Measurements from ENCODE around the gene APOA4. TPM values are rescaled to one million over a fixed set of nuclear protein-coding genes. Genes with fewer than 3 reads are reported as not detected.

APOA4 gene
- polyA plus RNA-seq, 3 donors: not detected

DNA sequence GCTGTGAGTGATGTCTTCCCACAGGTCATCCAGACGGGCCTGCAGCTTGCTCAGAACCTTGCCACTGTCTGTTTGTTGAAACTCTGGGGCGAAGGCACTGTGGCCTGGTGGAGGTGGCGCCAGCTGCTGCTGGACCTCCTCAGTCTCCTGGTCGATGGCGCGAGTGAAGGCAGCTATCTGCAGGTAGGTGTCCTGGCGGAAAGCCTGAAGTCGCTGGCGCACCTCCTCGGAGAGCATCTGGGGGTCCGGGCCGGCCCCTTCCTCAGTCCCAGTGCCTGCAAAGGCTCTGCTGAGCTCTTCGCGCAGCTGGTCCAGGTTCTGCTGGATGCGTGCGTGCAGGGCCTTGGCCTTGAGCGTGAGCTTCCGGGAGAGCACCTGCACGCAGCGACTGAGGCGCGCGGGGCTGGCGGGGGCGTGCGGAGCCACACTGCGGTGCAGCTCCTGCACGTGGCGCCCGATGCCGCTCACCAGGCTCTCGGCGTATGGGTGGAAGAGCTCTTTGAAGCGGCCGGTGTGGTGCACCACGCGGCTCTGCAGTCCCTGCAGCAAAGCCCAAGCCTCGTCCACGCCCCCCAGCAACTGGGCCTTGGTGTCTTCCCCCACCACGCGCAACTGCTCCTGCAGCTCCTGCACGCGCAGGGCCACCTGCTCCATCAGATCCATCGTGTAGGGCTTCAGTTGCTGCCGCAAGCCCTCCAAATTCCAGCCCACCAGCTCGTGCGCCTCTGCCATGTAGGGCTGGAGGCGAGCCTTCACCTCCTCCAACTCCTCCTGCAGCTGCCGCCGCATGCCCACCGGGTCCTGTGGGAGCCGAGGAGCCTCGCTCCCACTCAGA lies 32.7 kb downstream of the APOA4 start:
- H3K79me2 ChIP-seq (ENCODE audit: insufficient read depth, low read length): peaks cover 22% of the 10 kb centered on the region
- peak overlapping the region; percentile 73 for H2AFZ ChIP-seq (ENCODE audit: insufficient read depth, low read depth, low read length, poor library complexity, severe bottlenecking)
- TF ChIP-seq, protein P1, sequence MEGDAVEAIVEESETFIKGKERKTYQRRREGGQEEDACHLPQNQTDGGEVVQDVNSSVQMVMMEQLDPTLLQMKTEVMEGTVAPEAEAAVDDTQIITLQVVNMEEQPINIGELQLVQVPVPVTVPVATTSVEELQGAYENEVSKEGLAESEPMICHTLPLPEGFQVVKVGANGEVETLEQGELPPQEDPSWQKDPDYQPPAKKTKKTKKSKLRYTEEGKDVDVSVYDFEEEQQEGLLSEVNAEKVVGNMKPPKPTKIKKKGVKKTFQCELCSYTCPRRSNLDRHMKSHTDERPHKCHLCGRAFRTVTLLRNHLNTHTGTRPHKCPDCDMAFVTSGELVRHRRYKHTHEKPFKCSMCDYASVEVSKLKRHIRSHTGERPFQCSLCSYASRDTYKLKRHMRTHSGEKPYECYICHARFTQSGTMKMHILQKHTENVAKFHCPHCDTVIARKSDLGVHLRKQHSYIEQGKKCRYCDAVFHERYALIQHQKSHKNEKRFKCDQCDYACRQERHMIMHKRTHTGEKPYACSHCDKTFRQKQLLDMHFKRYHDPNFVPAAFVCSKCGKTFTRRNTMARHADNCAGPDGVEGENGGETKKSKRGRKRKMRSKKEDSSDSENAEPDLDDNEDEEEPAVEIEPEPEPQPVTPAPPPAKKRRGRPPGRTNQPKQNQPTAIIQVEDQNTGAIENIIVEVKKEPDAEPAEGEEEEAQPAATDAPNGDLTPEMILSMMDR (IDR thresholded peaks at IDR 0.05): no peak
- WGBS (ENCODE audit: insufficient coverage): 90% methylated on average over 44 of the region's 53 CpGs
- no peaks in the 10 kb centered on the region for H3K9me3 ChIP-seq (replicated peaks in 1 of 2; ENCODE audit: control insufficient read depth in 1 of 2, insufficient read depth in 1 of 2, low read length in 2 of 2)
- Mint-ChIP-seq H3K9me3 (peaks cover 0 to 2% (median 0%) of the 10 kb centered on the region in 7 donors), H3K27me3 (ENCODE audit: low read depth in 3 of 3) (peaks cover 6 to 14% (median 8%) of the 10 kb centered on the region in 3 donors), H3K4me1 (peaks cover 31% of the 10 kb centered on the region), H3K4me3 (no peak overlapping the region), H3K36me3 (peaks cover 17 to 19% of the 10 kb centered on the region in 2 donors), H3K27ac (no peak overlapping the region)
- no peak overlapping the region for H3K27ac ChIP-seq (ENCODE audit: low read depth in 1 of 2, low read length in 2 of 2)
- no peak overlapping the region for H3K9ac ChIP-seq (ENCODE audit: insufficient read depth, low read length, poor library complexity, severe bottlenecking)
- no peak for DNase-seq
- H3K4me1 ChIP-seq (ENCODE audit: control insufficient read depth in 1 of 2, insufficient read depth in 2 of 2, low read length in 2 of 2): peaks cover 22 to 26% of the 10 kb centered on the region in 2 donors
- no peaks in the 10 kb centered on the region for H4K20me1 ChIP-seq (ENCODE audit: insufficient read depth, low read length)
- H3K4me3 ChIP-seq (replicated peaks in 1 of 3; ENCODE audit: low read depth in 2 of 3, low read length in 3 of 3): no peak overlapping the region
- H3K4me2 ChIP-seq (replicated peaks; ENCODE audit: extremely low read depth, low read length, poor library complexity, severe bottlenecking): no peak overlapping the region
- peaks cover 13 to 14% of the 10 kb centered on the region in 2 donors for H3K36me3 ChIP-seq (replicated peaks in 1 of 2; ENCODE audit: control insufficient read depth in 1 of 2, insufficient read depth in 2 of 2, low read length in 2 of 2)
- H3K27me3 ChIP-seq (ENCODE audit: control insufficient read depth in 2 of 2, insufficient read depth in 2 of 2, low read length in 2 of 2): no peaks in the 10 kb centered on the region
- intact Hi-C loops (cut with micrococcal nuclease): no loop called here

DNA sequence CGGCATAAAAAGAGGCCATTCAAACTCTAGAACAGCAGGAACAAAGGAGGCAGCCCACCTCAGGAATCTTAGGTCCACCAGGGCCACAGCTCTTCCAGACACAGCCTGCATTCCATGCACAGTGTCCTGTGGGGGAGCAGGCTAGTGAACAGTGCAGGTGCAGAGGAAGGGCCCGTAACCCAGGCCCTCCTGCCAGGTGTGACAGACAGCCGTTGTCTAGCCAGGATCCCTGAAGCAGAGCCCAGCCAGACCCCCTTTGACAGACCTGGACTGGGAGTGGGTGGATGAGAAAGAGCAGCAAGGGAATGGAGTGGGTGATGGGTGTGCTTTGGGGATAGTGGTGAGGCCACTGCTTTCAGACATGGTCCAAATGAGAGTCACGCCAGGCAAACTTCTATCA lies 34.1 kb downstream of the APOA4 start:
- H3K9ac ChIP-seq (ENCODE audit: insufficient read depth, low read length, poor library complexity, severe bottlenecking): no peak overlapping the region
- H3K4me3 Mint-ChIP-seq: peak overlapping the region; percentile 7 to 94

More for the DNA sequence above, 34.1 kb downstream of the APOA4 start:
- H3K27ac ChIP-seq (ENCODE audit: low read depth in 1 of 2, low read length in 2 of 2): no peak overlapping the region
- WGBS (ENCODE audit: insufficient coverage): 100% methylated on average over 3 of the region's 4 CpGs
- Mint-ChIP-seq H3K36me3 (peaks cover 31 to 33% of the 10 kb centered on the region in 2 donors), H3K4me1 (peaks cover 31% of the 10 kb centered on the region), H3K27me3 (ENCODE audit: low read depth in 3 of 3) (peaks cover 6 to 14% (median 8%) of the 10 kb centered on the region in 3 donors), H3K27ac (peak overlapping the region in 3 of 7 donors; percentile 7 to 97 (median 93)), H3K9me3 (peaks cover 0 to 2% (median 0%) of the 10 kb centered on the region in 7 donors)
- H3K79me2 ChIP-seq (ENCODE audit: insufficient read depth, low read length): peaks cover 34% of the 10 kb centered on the region
- H4K20me1 ChIP-seq (ENCODE audit: insufficient read depth, low read length): no peaks in the 10 kb centered on the region
- no peak overlapping the region for H3K4me3 ChIP-seq (replicated peaks in 1 of 3; ENCODE audit: low read depth in 2 of 3, low read length in 3 of 3)
- TF ChIP-seq, protein P1 (IDR thresholded peaks at IDR 0.05): no peak
- peaks cover 22 to 26% of the 10 kb centered on the region in 2 donors for H3K4me1 ChIP-seq (ENCODE audit: control insufficient read depth in 1 of 2, insufficient read depth in 2 of 2, low read length in 2 of 2)
- peaks cover 27 to 28% of the 10 kb centered on the region in 2 donors for H3K36me3 ChIP-seq (replicated peaks in 1 of 2; ENCODE audit: control insufficient read depth in 1 of 2, insufficient read depth in 2 of 2, low read length in 2 of 2)
- no peaks in the 10 kb centered on the region for H3K27me3 ChIP-seq (ENCODE audit: control insufficient read depth in 2 of 2, insufficient read depth in 2 of 2, low read length in 2 of 2)
- intact Hi-C loops (cut with micrococcal nuclease): loop anchor here (5.0 to 10.0 kb wide), 2 partner anchors 443 to 536 kb away; partner anchors contain the start of genes CEP164 (in 1 of the 2), PCSK7 (in 1 of the 2) and RNF214 (in 1 of the 2)
- DNase-seq: no peak
- H2AFZ ChIP-seq (ENCODE audit: insufficient read depth, low read depth, low read length, poor library complexity, severe bottlenecking): no peak overlapping the region
- H3K9me3 ChIP-seq (replicated peaks in 1 of 2; ENCODE audit: control insufficient read depth in 1 of 2, insufficient read depth in 1 of 2, low read length in 2 of 2): no peaks in the 10 kb centered on the region
- no peak overlapping the region for H3K4me2 ChIP-seq (replicated peaks; ENCODE audit: extremely low read depth, low read length, poor library complexity, severe bottlenecking)

Data from CD14-positive monocyte (primary cell).